ENCODE results near the gene CPED1. TPM values are rescaled to one million over a fixed set of nuclear protein-coding genes. Genes with fewer than 3 reads are reported as not detected.

The CPED1 gene
- total and polyA plus RNA-seq, 2 donors (not counting 1 experiment from before 2014, with no cell fraction given), result 70.2 to 196 TPM

GRCh38 chr7:121048195-121048594 lies 59.7 kb downstream of the CPED1 start:
- H3K27me3 ChIP-seq (ENCODE audit: control insufficient read depth, insufficient read depth, low read length), result no peaks in the 10 kb centered on the region
- no peak overlapping the region for H3K4me3 ChIP-seq (replicated peaks in 1 of 4; ENCODE audit: control extremely low read depth in 1 of 4, insufficient read depth in 1 of 4, low read depth in 3 of 4, low read length in 4 of 4)
- no peak for DNase-seq (ENCODE audit: low read depth in 2 of 2)
- no peak overlapping the region for H2AFZ ChIP-seq (ENCODE audit: low read length)
- no peak overlapping the region for H3K27ac ChIP-seq (ENCODE audit: insufficient read depth, low read length)
- H3K4me1 ChIP-seq (ENCODE audit: control insufficient read depth, extremely low read depth, insufficient read depth, low read length), result no peaks in the 10 kb centered on the region
- H3K79me2 ChIP-seq (ENCODE audit: control insufficient read depth, insufficient read depth, low read length), result peaks cover 5% of the 10 kb centered on the region
- peaks cover 2% of the 10 kb centered on the region for H3K36me3 ChIP-seq (ENCODE audit: control insufficient read depth, insufficient read depth, low read length)
- no peak overlapping the region for H3K4me2 ChIP-seq (ENCODE audit: extremely low read depth, insufficient read depth, low read length)
- no peaks in the 10 kb centered on the region for H4K20me1 ChIP-seq (ENCODE audit: control insufficient read depth, extremely low read depth, insufficient read depth, low read length)
- H3K9me3 ChIP-seq (ENCODE audit: control insufficient read depth, insufficient read depth, low read depth, low read length), result no peaks in the 10 kb centered on the region
- TF ChIP-seq EZH2 (IDR thresholded peaks at IDR 0.05; ENCODE audit: low read length, missing control alignments), result no peak
- TF ChIP-seq, protein P1, sequence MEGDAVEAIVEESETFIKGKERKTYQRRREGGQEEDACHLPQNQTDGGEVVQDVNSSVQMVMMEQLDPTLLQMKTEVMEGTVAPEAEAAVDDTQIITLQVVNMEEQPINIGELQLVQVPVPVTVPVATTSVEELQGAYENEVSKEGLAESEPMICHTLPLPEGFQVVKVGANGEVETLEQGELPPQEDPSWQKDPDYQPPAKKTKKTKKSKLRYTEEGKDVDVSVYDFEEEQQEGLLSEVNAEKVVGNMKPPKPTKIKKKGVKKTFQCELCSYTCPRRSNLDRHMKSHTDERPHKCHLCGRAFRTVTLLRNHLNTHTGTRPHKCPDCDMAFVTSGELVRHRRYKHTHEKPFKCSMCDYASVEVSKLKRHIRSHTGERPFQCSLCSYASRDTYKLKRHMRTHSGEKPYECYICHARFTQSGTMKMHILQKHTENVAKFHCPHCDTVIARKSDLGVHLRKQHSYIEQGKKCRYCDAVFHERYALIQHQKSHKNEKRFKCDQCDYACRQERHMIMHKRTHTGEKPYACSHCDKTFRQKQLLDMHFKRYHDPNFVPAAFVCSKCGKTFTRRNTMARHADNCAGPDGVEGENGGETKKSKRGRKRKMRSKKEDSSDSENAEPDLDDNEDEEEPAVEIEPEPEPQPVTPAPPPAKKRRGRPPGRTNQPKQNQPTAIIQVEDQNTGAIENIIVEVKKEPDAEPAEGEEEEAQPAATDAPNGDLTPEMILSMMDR (conservative IDR thresholded peaks at IDR 0.05 in 1 of 2, IDR thresholded peaks at IDR 0.05 in 1 of 2; ENCODE audit: low read depth in 1 of 2, low read length in 2 of 2), result no peak
- H3K9ac ChIP-seq (ENCODE audit: insufficient read depth, low read length), result no peak overlapping the region

GRCh38 chr7:121049028-121049791 lies 60.7 kb downstream of the CPED1 start:
- H3K9me3 ChIP-seq (ENCODE audit: control insufficient read depth, insufficient read depth, low read depth, low read length), result no peaks in the 10 kb centered on the region
- H3K4me2 ChIP-seq (ENCODE audit: extremely low read depth, insufficient read depth, low read length), result no peak overlapping the region
- peaks cover 2% of the 10 kb centered on the region for H3K79me2 ChIP-seq (ENCODE audit: control insufficient read depth, insufficient read depth, low read length)
- H2AFZ ChIP-seq (ENCODE audit: low read length), result no peak overlapping the region
- H3K27ac ChIP-seq (ENCODE audit: insufficient read depth, low read length), result no peak overlapping the region
- no peaks in the 10 kb centered on the region for H3K27me3 ChIP-seq (ENCODE audit: control insufficient read depth, insufficient read depth, low read length)
- no peak overlapping the region for H3K4me3 ChIP-seq (replicated peaks in 1 of 4; ENCODE audit: control extremely low read depth in 1 of 4, insufficient read depth in 1 of 4, low read depth in 3 of 4, low read length in 4 of 4)
- no peak overlapping the region for H3K9ac ChIP-seq (ENCODE audit: insufficient read depth, low read length)
- H3K36me3 ChIP-seq (ENCODE audit: control insufficient read depth, insufficient read depth, low read length), result peaks cover 2% of the 10 kb centered on the region
- peak in 1 of 2 donors; percentile 13 for DNase-seq (ENCODE audit: low read depth in 2 of 2)
- no peaks in the 10 kb centered on the region for H3K4me1 ChIP-seq (ENCODE audit: control insufficient read depth, extremely low read depth, insufficient read depth, low read length)
- no peaks in the 10 kb centered on the region for H4K20me1 ChIP-seq (ENCODE audit: control insufficient read depth, extremely low read depth, insufficient read depth, low read length)
- TF ChIP-seq EZH2 (IDR thresholded peaks at IDR 0.05; ENCODE audit: low read length, missing control alignments), result no peak
- TF ChIP-seq, protein P1 (conservative IDR thresholded peaks at IDR 0.05 in 1 of 2, IDR thresholded peaks at IDR 0.05 in 1 of 2; ENCODE audit: low read depth in 1 of 2, low read length in 2 of 2), result no peak

- TF ChIP-seq EZH2 (IDR thresholded peaks at IDR 0.05; ENCODE audit: low read length, missing control alignments), result no peak
- TF ChIP-seq, protein P1 (conservative IDR thresholded peaks at IDR 0.05 in 1 of 2, IDR thresholded peaks at IDR 0.05 in 1 of 2; ENCODE audit: low read depth in 1 of 2, low read length in 2 of 2), result no peak
- Histone ChIP-seq H3K4me1 (ENCODE audit: control insufficient read depth, extremely low read depth, insufficient read depth, low read length) (no peaks in the 10 kb centered on the region), H3K9me3 (ENCODE audit: control insufficient read depth, insufficient read depth, low read depth, low read length) (no peaks in the 10 kb centered on the region), H4K20me1 (ENCODE audit: control insufficient read depth, extremely low read depth, insufficient read depth, low read length) (no peaks in the 10 kb centered on the region), H2AFZ (ENCODE audit: low read length) (no peak overlapping the region), H3K79me2 (ENCODE audit: control insufficient read depth, insufficient read depth, low read length) (peaks cover 2% of the 10 kb centered on the region), H3K4me2 (ENCODE audit: extremely low read depth, insufficient read depth, low read length) (no peak overlapping the region), H3K27ac (ENCODE audit: insufficient read depth, low read length) (no peak overlapping the region), H3K9ac (ENCODE audit: insufficient read depth, low read length) (no peak overlapping the region), H3K4me3 (replicated peaks in 1 of 4; ENCODE audit: control extremely low read depth in 1 of 4, insufficient read depth in 1 of 4, low read depth in 3 of 4, low read length in 4 of 4) (no peak overlapping the region), H3K36me3 (ENCODE audit: control insufficient read depth, insufficient read depth, low read length) (peaks cover 2% of the 10 kb centered on the region), H3K27me3 (ENCODE audit: control insufficient read depth, insufficient read depth, low read length) (no peaks in the 10 kb centered on the region)
- DNase-seq (ENCODE audit: low read depth in 2 of 2), result no peak
Measured at GRCh38 chr7:121049897-121050296, 61.4 kb downstream of the CPED1 start.

Data from fibroblast of lung (primary cell).